Measurements from ENCODE around the gene PBXIP1.

PBXIP1 gene

DNA sequence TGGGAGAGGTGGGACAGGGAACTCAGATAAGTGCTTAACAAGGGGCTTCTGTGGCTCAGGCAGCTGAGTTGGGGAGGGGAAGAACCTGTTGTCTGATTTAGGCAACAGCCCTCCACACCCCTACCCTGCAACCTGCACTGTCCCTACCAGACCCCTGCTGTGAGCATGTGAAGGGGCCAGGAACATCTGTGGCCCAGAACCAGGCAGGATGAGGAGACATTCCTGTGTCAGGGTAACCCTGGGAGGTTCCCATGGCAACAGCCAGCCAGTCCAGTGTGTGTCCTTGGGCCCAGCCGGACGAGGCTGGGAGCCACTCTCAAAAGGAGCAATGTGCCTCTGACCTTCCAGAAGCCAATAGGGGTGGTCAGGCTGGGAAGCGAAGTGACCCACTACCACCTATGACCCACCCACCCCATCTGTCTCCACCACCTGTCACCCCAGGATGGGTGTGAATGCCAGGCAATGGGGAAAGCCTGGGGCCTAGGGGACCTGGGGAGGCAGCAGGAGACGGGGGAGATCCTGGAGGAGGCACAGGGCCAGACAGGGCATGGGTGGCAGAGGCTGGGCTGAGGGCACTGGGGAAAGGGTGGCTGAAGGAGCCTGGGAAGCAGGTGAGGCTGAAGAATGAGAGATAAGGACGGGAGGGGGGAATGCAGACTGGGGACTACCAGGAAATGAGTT, 14.4 kb downstream of the PBXIP1 start:
- H3K4me3 ChIP-seq (ENCODE audit: low read depth, low read length): no peak overlapping the region
- H3K27ac ChIP-seq (ENCODE audit: low read depth, low read length): no peak overlapping the region
- H3K36me3 ChIP-seq (ENCODE audit: control insufficient read depth, insufficient read depth, low read length): peaks cover 5% of the 10 kb centered on the region; the same call in 1 of the 2 replicates
- H3K4me1 ChIP-seq (ENCODE audit: control insufficient read depth, insufficient read depth, low read length): peaks cover 15% of the 10 kb centered on the region
- no peaks in the 10 kb centered on the region for H3K9me3 ChIP-seq (ENCODE audit: control insufficient read depth, insufficient read depth, low read length)
- H3K27me3 ChIP-seq (ENCODE audit: control insufficient read depth, insufficient read depth, low read length): no peaks in the 10 kb centered on the region
- no peak overlapping the region for H3K9ac ChIP-seq (ENCODE audit: low read depth, low read length)

DNA sequence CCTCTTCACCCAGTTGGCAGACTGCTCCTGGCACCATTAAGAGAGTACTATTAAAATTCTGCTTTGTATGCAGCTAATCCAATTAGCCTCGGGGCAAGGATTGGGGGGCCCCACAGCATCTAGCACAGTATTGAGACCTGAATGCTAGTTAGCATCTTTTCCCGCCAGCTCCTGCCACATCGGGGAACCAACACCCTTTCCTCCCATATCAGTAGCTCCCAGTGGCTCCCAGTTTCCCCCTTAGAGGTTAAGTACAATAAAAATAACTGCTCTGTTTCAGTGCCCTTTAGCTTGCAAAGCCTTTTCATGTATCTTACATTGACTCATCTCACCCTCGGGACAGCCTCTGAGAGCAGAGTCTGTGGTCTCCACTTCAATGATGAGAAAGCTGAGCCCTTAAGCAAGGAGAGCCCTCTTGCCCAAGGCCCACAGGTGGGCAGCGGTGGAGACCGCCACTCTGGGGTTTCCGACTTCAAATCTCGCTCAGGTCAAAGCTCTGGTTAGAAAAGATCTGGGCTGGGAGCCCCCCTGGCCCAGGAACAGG, 15.2 kb downstream of the PBXIP1 start:
- Histone ChIP-seq H3K4me3 (ENCODE audit: low read depth, low read length) (no peak overlapping the region), H3K9me3 (ENCODE audit: control insufficient read depth, insufficient read depth, low read length) (no peaks in the 10 kb centered on the region), H3K27ac (ENCODE audit: low read depth, low read length) (no peak overlapping the region), H3K36me3 (ENCODE audit: control insufficient read depth, insufficient read depth, low read length) (peaks cover 5% of the 10 kb centered on the region; the same call in 1 of the 2 replicates), H3K27me3 (ENCODE audit: control insufficient read depth, insufficient read depth, low read length) (no peaks in the 10 kb centered on the region), H3K4me1 (ENCODE audit: control insufficient read depth, insufficient read depth, low read length) (peaks cover 15% of the 10 kb centered on the region), H3K9ac (ENCODE audit: low read depth, low read length) (no peak overlapping the region)

DNA sequence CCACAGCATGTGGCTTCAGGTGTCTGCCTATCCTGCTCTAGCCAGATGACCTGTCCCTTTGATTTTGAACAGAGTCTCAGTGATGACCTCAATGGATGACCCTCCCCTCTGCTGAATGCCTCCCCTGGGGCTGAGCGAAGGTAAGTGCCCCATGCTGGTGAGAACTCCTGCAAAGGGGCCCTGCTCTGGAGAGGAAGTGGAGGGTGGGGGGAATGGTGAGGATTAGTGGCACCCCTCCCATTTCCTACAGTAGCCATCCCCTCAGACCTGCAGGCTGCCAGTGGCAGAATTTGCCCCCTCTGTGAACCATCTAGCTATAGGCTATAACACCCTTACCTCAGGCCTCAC, 15.7 kb downstream of the PBXIP1 start:
- no peak overlapping the region for H3K9ac ChIP-seq (ENCODE audit: low read depth, low read length)
- no peak overlapping the region for H3K27ac ChIP-seq (ENCODE audit: low read depth, low read length)
- peaks cover 15% of the 10 kb centered on the region for H3K4me1 ChIP-seq (ENCODE audit: control insufficient read depth, insufficient read depth, low read length)

DNA sequence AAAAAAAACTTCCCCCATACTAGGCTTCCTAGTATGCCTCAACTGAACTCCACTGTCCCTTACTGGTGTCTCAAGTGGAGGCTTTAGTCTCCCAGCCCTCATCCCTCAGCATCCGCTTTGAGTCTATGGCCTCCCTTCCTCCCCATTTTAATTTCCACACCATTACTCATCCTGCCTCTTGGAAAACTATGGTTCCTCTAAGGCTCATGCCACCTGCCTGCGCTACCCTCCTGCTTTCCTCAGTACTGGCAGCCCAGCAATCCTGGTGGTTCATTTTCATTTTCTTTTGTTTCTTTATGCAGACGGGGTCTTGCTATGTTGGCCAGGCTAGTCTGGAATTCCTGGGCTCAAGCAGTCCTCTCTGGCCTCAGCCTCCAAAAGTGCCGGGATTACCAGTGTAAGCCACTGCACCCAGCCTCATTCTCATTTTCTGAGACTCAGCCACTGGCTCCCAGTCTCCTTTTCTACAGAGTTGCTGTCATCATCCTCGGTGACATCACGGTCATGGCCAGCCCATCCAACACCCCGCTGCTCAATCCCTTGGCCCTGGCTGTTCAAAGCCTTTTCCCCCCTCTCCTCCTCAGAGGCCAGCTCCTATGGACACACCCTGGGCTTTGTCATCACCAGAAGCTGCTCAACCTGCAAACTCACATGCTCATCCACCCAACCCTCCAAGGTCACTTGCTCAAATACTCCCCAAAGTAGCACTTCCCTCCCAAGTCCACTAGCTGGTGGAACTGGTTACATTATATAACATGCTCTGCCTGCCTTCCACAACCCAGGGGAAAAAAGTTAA, 17.1 kb downstream of the PBXIP1 start:
- Histone ChIP-seq H3K4me1 (ENCODE audit: control insufficient read depth, insufficient read depth, low read length) (peaks cover 15% of the 10 kb centered on the region), H3K9me3 (ENCODE audit: control insufficient read depth, insufficient read depth, low read length) (no peaks in the 10 kb centered on the region), H3K27ac (ENCODE audit: low read depth, low read length) (no peak overlapping the region), H3K27me3 (ENCODE audit: control insufficient read depth, insufficient read depth, low read length) (no peaks in the 10 kb centered on the region), H3K36me3 (ENCODE audit: control insufficient read depth, insufficient read depth, low read length) (no peaks in the 10 kb centered on the region), H3K4me3 (ENCODE audit: low read depth, low read length) (no peak overlapping the region), H3K9ac (ENCODE audit: low read depth, low read length) (no peak overlapping the region)

More for the DNA sequence above, 15.7 kb downstream of the PBXIP1 start:
- Histone ChIP-seq H3K27me3 (ENCODE audit: control insufficient read depth, insufficient read depth, low read length) (no peaks in the 10 kb centered on the region), H3K36me3 (ENCODE audit: control insufficient read depth, insufficient read depth, low read length) (peaks cover 5% of the 10 kb centered on the region; the same call in 1 of the 2 replicates), H3K9me3 (ENCODE audit: control insufficient read depth, insufficient read depth, low read length) (no peaks in the 10 kb centered on the region), H3K4me3 (ENCODE audit: low read depth, low read length) (no peak overlapping the region)

DNA sequence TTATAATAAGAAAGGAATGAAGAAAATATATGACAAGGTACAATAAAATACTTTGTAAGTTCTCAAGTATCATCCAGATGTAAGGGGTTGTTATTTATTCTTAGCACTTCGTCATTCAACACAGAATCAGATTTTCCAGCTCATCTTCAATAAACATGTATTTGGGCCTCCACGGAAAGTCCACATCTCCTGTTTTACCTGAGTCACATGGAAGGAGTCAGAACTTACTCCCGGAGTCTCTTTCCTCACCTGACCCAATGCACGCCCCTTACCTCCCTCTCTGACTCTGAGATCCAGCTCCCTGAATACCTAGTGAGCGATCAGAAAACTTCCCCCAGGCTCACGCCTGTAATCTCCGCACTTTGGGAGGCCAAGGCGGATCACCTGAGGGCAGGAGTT, 17.9 kb downstream of the PBXIP1 start:
- H3K27me3 ChIP-seq (ENCODE audit: control insufficient read depth, insufficient read depth, low read length): no peaks in the 10 kb centered on the region
- no peak overlapping the region for H3K9ac ChIP-seq (ENCODE audit: low read depth, low read length)
- peak overlapping the region; percentile 93 for H3K27ac ChIP-seq (ENCODE audit: low read depth, low read length)
- H3K4me3 ChIP-seq (ENCODE audit: low read depth, low read length): peak overlapping the region; percentile 82
- no peaks in the 10 kb centered on the region for H3K9me3 ChIP-seq (ENCODE audit: control insufficient read depth, insufficient read depth, low read length)
- peaks cover 15% of the 10 kb centered on the region for H3K4me1 ChIP-seq (ENCODE audit: control insufficient read depth, insufficient read depth, low read length)
- no peaks in the 10 kb centered on the region for H3K36me3 ChIP-seq (ENCODE audit: control insufficient read depth, insufficient read depth, low read length)

DNA sequence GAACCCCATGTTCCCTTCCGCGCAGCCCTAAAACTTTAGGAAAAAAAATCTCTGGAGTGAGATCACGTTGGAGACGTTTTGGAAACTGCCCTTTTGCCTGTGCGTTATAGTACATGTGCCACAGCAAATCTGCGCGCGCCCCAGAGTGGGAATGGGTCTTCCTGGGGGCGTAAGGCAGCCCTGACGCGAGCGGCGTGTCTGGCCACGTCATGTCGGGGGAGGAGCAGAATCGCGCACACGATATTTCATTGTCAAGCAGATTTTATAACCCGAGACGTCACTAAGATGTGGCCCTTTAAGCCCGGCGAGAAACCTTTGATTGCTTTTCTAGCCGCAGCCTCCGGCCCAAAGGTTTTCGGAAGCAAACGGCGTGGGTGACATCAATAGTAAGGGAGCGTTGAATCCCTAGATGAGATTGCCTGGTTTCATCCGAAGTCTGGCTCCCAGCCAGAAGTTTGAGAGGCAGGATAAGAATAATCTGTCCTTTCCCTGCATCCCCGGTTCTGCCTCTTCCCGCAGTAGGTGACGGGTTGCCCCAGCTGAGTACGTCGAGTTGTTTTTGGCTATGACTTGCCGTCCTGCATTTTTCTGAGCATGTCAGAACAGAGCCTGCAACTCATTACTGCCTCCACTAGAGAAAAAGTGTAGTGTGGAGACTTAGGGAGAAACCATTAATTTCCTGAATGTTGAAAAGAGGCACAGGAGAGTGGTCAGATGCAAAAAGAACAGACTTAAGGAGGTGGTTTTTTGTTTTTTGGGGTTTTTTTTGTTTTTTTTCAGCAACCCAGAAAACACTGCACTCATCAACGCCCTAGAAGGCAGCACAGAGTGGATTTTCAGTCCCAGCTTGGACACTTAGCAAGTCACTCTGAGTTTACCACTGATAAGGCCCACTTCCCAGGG, 18.6 kb downstream of the PBXIP1 start:
- Histone ChIP-seq H3K9me3 (ENCODE audit: control insufficient read depth, insufficient read depth, low read length) (no peaks in the 10 kb centered on the region), H3K4me1 (ENCODE audit: control insufficient read depth, insufficient read depth, low read length) (peaks cover 15% of the 10 kb centered on the region), H3K27ac (ENCODE audit: low read depth, low read length) (peak overlapping the region; percentile 93), H3K9ac (ENCODE audit: low read depth, low read length) (peak overlapping the region; percentile 90), H3K4me3 (ENCODE audit: low read depth, low read length) (peak overlapping the region; percentile 82), H3K36me3 (ENCODE audit: control insufficient read depth, insufficient read depth, low read length) (no peaks in the 10 kb centered on the region), H3K27me3 (ENCODE audit: control insufficient read depth, insufficient read depth, low read length) (no peaks in the 10 kb centered on the region)

DNA sequence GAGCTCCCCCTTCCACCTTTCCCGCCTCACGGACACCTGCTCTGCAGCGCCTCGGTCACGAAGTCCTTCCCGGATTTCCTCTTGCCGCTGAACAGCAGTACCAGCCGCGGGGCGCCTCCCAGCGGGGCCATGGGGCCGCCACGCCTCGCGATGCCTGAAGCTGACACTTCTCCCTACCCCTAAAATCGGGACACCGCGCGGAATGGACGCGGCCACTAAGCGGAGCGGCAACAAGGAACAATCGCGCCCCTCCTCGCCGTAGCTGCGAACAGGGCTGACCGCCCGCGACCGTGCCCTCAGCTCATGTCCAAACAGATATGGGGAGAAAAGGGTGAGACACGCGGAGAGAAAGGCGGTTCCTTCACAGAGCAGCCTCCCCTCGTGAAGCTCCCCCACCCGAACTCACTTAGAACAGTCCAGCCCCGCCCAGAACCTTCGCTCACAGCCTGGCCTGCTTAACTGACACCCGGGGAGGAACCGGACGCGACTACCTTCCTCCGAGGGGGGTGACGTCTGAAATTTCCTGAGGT, 19.3 kb downstream of the PBXIP1 start, which contains the start of gene PMVK:
Gene PMVK, minus strand, starts transcription at position 165 of the 530 bp plus-strand sequence. Its CDS starts 34 bp downstream, at position 131.
- peak within 1 kb of the TSS; percentile 93 for H3K27ac ChIP-seq (ENCODE audit: low read depth, low read length)
- H3K4me1 ChIP-seq (ENCODE audit: control insufficient read depth, insufficient read depth, low read length): peaks cover 15% of the 10 kb centered on the region
- no peaks in the 10 kb centered on the region for H3K27me3 ChIP-seq (ENCODE audit: control insufficient read depth, insufficient read depth, low read length)

DNA sequence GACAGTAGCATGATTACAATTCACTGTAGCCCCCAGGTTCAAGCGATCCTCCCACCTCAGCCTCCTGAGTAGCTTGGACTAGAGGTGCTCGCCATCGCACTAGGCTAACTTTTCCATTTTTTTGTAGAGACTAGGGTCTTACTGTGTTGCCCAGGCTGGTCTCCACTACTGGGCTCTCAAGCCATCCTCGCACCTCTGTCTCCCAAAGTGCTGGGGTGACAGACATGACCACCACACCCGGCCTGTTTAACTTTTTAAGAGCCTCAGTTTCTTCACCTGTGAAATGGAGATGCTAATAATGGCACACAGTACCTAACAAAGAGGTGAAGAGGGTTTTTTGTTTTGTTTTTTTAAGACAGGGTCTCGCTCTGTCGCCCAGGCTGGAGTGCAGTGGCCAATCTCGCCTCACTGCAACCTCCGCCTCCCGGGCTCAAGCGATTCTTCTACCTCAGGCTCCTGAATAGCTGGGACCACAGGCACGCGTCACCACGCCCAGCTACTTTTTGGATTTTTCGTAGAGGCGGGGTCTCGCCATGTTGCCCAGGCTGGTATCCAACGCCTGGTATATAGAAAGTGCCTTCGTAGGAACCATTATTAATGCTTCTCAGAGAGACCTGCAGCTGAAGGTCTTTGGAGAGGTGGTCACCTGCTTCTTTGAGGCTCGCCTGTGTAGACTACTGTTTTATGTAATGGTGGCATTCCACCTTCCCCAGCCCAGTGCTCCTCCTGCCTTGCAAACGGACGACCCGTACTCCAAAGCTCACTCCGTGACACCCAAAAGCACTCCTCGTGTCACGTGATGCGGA, 19.9 kb downstream of the PBXIP1 start:
- Histone ChIP-seq H3K9me3 (ENCODE audit: control insufficient read depth, insufficient read depth, low read length) (no peaks in the 10 kb centered on the region), H3K4me1 (ENCODE audit: control insufficient read depth, insufficient read depth, low read length) (peaks cover 15% of the 10 kb centered on the region), H3K9ac (ENCODE audit: low read depth, low read length) (peak overlapping the region; percentile 90), H3K27ac (ENCODE audit: low read depth, low read length) (peak overlapping the region; percentile 93), H3K36me3 (ENCODE audit: control insufficient read depth, insufficient read depth, low read length) (peaks cover 5% of the 10 kb centered on the region; the same call in 1 of the 2 replicates), H3K27me3 (ENCODE audit: control insufficient read depth, insufficient read depth, low read length) (no peaks in the 10 kb centered on the region), H3K4me3 (ENCODE audit: low read depth, low read length) (peak overlapping the region; percentile 82)

More for the DNA sequence above, 19.3 kb downstream of the PBXIP1 start, which contains the start of gene PMVK:
- Histone ChIP-seq H3K36me3 (ENCODE audit: control insufficient read depth, insufficient read depth, low read length) (peaks cover 5% of the 10 kb centered on the region; the same call in 1 of the 2 replicates), H3K9ac (ENCODE audit: low read depth, low read length) (peak within 1 kb of the TSS; percentile 90), H3K9me3 (ENCODE audit: control insufficient read depth, insufficient read depth, low read length) (no peaks in the 10 kb centered on the region), H3K4me3 (ENCODE audit: low read depth, low read length) (peak within 1 kb of the TSS; percentile 82)

- no peak overlapping the region for H3K27ac ChIP-seq (ENCODE audit: low read depth, low read length)
- peaks cover 5% of the 10 kb centered on the region; the same call in 1 of the 2 replicates for H3K36me3 ChIP-seq (ENCODE audit: control insufficient read depth, insufficient read depth, low read length)
These were observed 21.4 kb downstream of the PBXIP1 start for GRCh38 chr1:154934358-154934948.

More at GRCh38 chr1:154934358-154934948, 21.4 kb downstream of the PBXIP1 start:
- Histone ChIP-seq H3K9me3 (ENCODE audit: control insufficient read depth, insufficient read depth, low read length) (no peaks in the 10 kb centered on the region), H3K27me3 (ENCODE audit: control insufficient read depth, insufficient read depth, low read length) (no peaks in the 10 kb centered on the region), H3K9ac (ENCODE audit: low read depth, low read length) (no peak overlapping the region), H3K4me1 (ENCODE audit: control insufficient read depth, insufficient read depth, low read length) (0 out of 2 replicates have a peak, but pooled peaks cover 7% of the 10 kb centered on the region), H3K4me3 (ENCODE audit: low read depth, low read length) (no peak overlapping the region)

All from HUES48 (cell line).